ENCODE results near the gene NUP107. TPM values are rescaled to one million over a fixed set of nuclear protein-coding genes. Genes with fewer than 3 reads are reported as not detected.
A peak's percentile ranks its signal among the peaks of the same experiment; 100 is the strongest.
"Not testable (repeated sequence)": the region's sequence is repeated elsewhere in the genome, so short reads cannot be mapped to it uniquely, and the experiment has no call there.

The NUP107 gene
- 24.5 and 40.1 TPM in 2 replicates for total RNA-seq
- polyA plus RNA-seq = 23.0 and 27.6 TPM in 2 replicates

- no peaks in the 10 kb centered on the region for H3K9me3 ChIP-seq (ENCODE audit: low read depth)
- peaks cover 8% of the 10 kb centered on the region for H3K4me1 ChIP-seq (ENCODE audit: insufficient read depth)
- H3K9me2 ChIP-seq (replicated peaks; ENCODE audit: insufficient read depth) = no peaks in the 10 kb centered on the region
- H3K79me2 ChIP-seq = peaks cover 23% of the 10 kb centered on the region
- 1% methylated on average over 44 of the region's 44 CpGs for WGBS (ENCODE audit: low lambda C conversion rate, missing lambda C conversion rate)
- peak within 1 kb of the TSS; percentile 88 for H3K4me2 ChIP-seq
- H3K27ac ChIP-seq = peak within 1 kb of the TSS; percentile 92
- H3K4me3 ChIP-seq = peak within 1 kb of the TSS; percentile 58
- peak; percentile 100 for DNase-seq (ENCODE audit: low spot score)
- H4K20me1 ChIP-seq (ENCODE audit: insufficient read depth, poor library complexity, severe bottlenecking) = no peaks in the 10 kb centered on the region
- TF ChIP-seq EZH2phosphoT487 (IDR thresholded peaks at IDR 0.05; ENCODE audit: low read depth, severe bottlenecking, unreplicated experiment) (no peak), EZH2 (IDR thresholded peaks at IDR 0.05; ENCODE audit: borderline replicate concordance) (no peak)
- TF ChIP-seq, protein P1, sequence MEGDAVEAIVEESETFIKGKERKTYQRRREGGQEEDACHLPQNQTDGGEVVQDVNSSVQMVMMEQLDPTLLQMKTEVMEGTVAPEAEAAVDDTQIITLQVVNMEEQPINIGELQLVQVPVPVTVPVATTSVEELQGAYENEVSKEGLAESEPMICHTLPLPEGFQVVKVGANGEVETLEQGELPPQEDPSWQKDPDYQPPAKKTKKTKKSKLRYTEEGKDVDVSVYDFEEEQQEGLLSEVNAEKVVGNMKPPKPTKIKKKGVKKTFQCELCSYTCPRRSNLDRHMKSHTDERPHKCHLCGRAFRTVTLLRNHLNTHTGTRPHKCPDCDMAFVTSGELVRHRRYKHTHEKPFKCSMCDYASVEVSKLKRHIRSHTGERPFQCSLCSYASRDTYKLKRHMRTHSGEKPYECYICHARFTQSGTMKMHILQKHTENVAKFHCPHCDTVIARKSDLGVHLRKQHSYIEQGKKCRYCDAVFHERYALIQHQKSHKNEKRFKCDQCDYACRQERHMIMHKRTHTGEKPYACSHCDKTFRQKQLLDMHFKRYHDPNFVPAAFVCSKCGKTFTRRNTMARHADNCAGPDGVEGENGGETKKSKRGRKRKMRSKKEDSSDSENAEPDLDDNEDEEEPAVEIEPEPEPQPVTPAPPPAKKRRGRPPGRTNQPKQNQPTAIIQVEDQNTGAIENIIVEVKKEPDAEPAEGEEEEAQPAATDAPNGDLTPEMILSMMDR (IDR thresholded peaks at IDR 0.05; ENCODE audit: poor library complexity) = no peak
- H3K27me3 ChIP-seq = no peaks in the 10 kb centered on the region
- peak within 1 kb of the TSS; percentile 82 for H2AFZ ChIP-seq
- H3K36me3 ChIP-seq (replicated peaks; ENCODE audit: insufficient read depth, low read depth) = no peaks in the 10 kb centered on the region
Observed at GRCh38 chr12:68686595-68687521, at the start of gene NUP107. NUP107 (plus strand) TSS chr12:68686978; CDS start chr12:68687066, 88 bp downstream.

DNA sequence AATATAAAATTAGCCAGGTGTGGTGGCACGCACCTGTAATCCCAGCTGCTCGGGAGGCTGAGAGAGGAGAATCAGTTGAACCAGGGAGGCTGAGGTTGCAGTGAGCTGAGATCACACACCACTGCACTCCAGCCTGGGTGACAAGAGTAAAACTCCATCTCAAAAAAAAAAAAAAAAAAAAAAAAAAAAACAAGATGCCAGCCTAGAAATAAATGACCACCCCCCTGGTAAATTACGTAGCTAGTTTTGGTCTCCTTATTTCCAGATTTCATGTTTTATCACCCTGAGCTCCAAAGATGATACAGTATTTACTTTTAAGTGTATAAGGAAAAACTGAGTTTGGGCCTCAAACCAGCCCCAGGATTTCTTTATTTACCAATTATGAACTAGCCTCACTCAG is 49.3 kb upstream of the NUP107 start:
- WGBS (ENCODE audit: low lambda C conversion rate, missing lambda C conversion rate) = 98% methylated on average over 3 of the region's 3 CpGs
- H2AFZ ChIP-seq; H3K27ac ChIP-seq; H3K9me3 ChIP-seq (ENCODE audit: low read depth); H3K27me3 ChIP-seq; H3K4me2 ChIP-seq; H3K4me1 ChIP-seq (ENCODE audit: insufficient read depth); H3K36me3 ChIP-seq (replicated peaks; ENCODE audit: insufficient read depth, low read depth); H3K9me2 ChIP-seq (replicated peaks; ENCODE audit: insufficient read depth); DNase-seq (ENCODE audit: low spot score); H3K4me3 ChIP-seq: not testable (repeated sequence)
- Histone ChIP-seq H3K79me2 (peaks cover 99% of the 10 kb centered on the region), H4K20me1 (ENCODE audit: insufficient read depth, poor library complexity, severe bottlenecking) (peaks cover 96% of the 10 kb centered on the region)

GRCh38 chr12:68638171-68638570 is 48.6 kb upstream of the NUP107 start:
- DNase-seq (ENCODE audit: low spot score) = no peak
- Histone ChIP-seq H4K20me1 (ENCODE audit: insufficient read depth, poor library complexity, severe bottlenecking) (peaks cover 96% of the 10 kb centered on the region), H3K27ac (no peak overlapping the region)

More at GRCh38 chr12:68638171-68638570, 48.6 kb upstream of the NUP107 start:
- TF ChIP-seq EZH2phosphoT487 (IDR thresholded peaks at IDR 0.05; ENCODE audit: low read depth, severe bottlenecking, unreplicated experiment) (no peak), EZH2 (IDR thresholded peaks at IDR 0.05; ENCODE audit: borderline replicate concordance) (no peak)
- TF ChIP-seq, protein P1 (IDR thresholded peaks at IDR 0.05; ENCODE audit: poor library complexity) = no peak
- 90% methylated on average over 3 of the region's 3 CpGs for WGBS (ENCODE audit: low lambda C conversion rate, missing lambda C conversion rate)
- Histone ChIP-seq H3K27me3 (no peaks in the 10 kb centered on the region), H3K4me1 (ENCODE audit: insufficient read depth) (no peaks in the 10 kb centered on the region), H3K36me3 (replicated peaks; ENCODE audit: insufficient read depth, low read depth) (peaks cover 2% of the 10 kb centered on the region), H3K4me3 (no peak overlapping the region), H3K9me3 (ENCODE audit: low read depth) (no peaks in the 10 kb centered on the region), H3K4me2 (no peak overlapping the region), H3K9me2 (replicated peaks; ENCODE audit: insufficient read depth) (no peaks in the 10 kb centered on the region), H3K79me2 (peaks cover 99% of the 10 kb centered on the region), H2AFZ (no peak overlapping the region)
